IMR-90 (cell line): ENCODE data around the gene ZNF280A. TPM values are rescaled to one million over a fixed set of nuclear protein-coding genes. Genes with fewer than 3 reads are reported as not detected.
A peak's percentile ranks its signal among the peaks of the same experiment; 100 is the strongest.

Source experiments
- ATAC-seq: fragments of 200-7000 bp; cut with Tn5 transposase; 2 replicates; pipeline ENCODE4 v1.9.1; 2020; ENCODE audit warnings: low read depth, mild to moderate bottlenecking, moderate library complexity
- BruUV-seq: library from RNA; stranded (reverse); fragments of 400-500 nt; replicated peaks from 2 replicates; lab custom pipeline; 2021; lab: Mats Ljungman, UMichigan
- CTCF ChIA-PET: fragments of 300-600 bp; formaldehyde crosslinking; extraction: SDS; loops from one replicate; lab custom pipeline; 2021; ENCODE audit warnings: antibody characterized with exemption; lab: Yijun Ruan, JAX
- POLR2A ChIA-PET: fragments of 300-600 bp; sonication (Branson Sonifier 250); formaldehyde crosslinking; loops from one replicate; lab custom pipeline; 2022; ENCODE audit warnings: antibody characterized with exemption; ENCODE audit not compliant: unreplicated experiment; lab: Charles Lee
- DNase-seq: peaks from one replicate; pipeline ENCODE4 v3.0.0; 2013
- H2AFZ ChIP-seq: replicated peaks from 2 replicates; pipeline ENCODE3; 2013; ENCODE audit warnings: low read length, mild to moderate bottlenecking; ENCODE audit not compliant: poor library complexity
- H2AK5ac ChIP-seq: 2 replicates; pipeline ENCODE4 v1.6.1; 2013; ENCODE audit warnings: low read depth, low read length, inconsistent platforms
- H2AK9ac ChIP-seq: replicated peaks from 2 replicates; pipeline ENCODE3; 2013; ENCODE audit warnings: mild to moderate bottlenecking, low read depth, low read length, moderate library complexity; ENCODE audit not compliant: poor library complexity
- H2BK120ac ChIP-seq: 2 replicates; pipeline ENCODE4 v1.6.1; 2013; ENCODE audit warnings: low read depth, low read length, inconsistent platforms
- H2BK15ac ChIP-seq: 3 replicates; pipeline ENCODE4 v1.6.1; 2013; ENCODE audit warnings: low read depth, low read length, inconsistent platforms
- H2BK20ac ChIP-seq: 2 replicates; pipeline ENCODE4 v1.6.1; 2013; ENCODE audit warnings: low read depth, mild to moderate bottlenecking, inconsistent platforms, low read length, moderate library complexity
- H2BK5ac ChIP-seq: 2 replicates; pipeline ENCODE4 v1.6.1; 2013; ENCODE audit warnings: mild to moderate bottlenecking, low read depth, low read length, inconsistent platforms; ENCODE audit not compliant: poor library complexity, severe bottlenecking
- H3K14ac ChIP-seq: replicated peaks from 2 replicates; pipeline ENCODE4 v1.6.1; 2013; ENCODE audit warnings: low read depth, low read length, inconsistent platforms
- H3K18ac ChIP-seq: 2 replicates; pipeline ENCODE4 v1.6.1; 2013; ENCODE audit warnings: low read depth, low read length, control low read depth
- H3K23ac ChIP-seq: 2 replicates; pipeline ENCODE4 v1.6.1; 2013; ENCODE audit warnings: low read depth, low read length, inconsistent platforms
- H3K27ac ChIP-seq: 2 replicates; pipeline ENCODE4 v1.5.1; 2013; ENCODE audit warnings: mild to moderate bottlenecking, control low read depth, low read length; ENCODE audit not compliant: insufficient read depth
- H3K27me3 ChIP-seq: 2 replicates; pipeline ENCODE4 v1.6.1; 2013; ENCODE audit warnings: low read length; ENCODE audit not compliant: control insufficient read depth, insufficient read depth
- H3K36me3 ChIP-seq: 2 replicates; pipeline ENCODE4 v1.6.1; 2013; ENCODE audit warnings: low read length, mixed read lengths; ENCODE audit not compliant: control insufficient read depth, insufficient read depth
- H3K4ac ChIP-seq: 2 replicates; pipeline ENCODE4 v1.6.1; 2013; ENCODE audit warnings: low read depth, low read length, inconsistent platforms
- H3K4me1 ChIP-seq: 2 replicates; pipeline ENCODE4 v1.6.1; 2013; ENCODE audit warnings: low read length, mixed read lengths; ENCODE audit not compliant: control insufficient read depth, insufficient read depth
- H3K4me2 ChIP-seq: 2 replicates; pipeline ENCODE4 v1.6.1; 2013; ENCODE audit warnings: low read depth, mild to moderate bottlenecking, control low read depth, low read length, moderate library complexity
- H3K4me3 ChIP-seq: 2 replicates; pipeline ENCODE4 v1.5.1; 2013; ENCODE audit warnings: low read depth, mild to moderate bottlenecking, control low read depth, low read length, moderate library complexity; ENCODE audit not compliant: insufficient read depth
- H3K56ac ChIP-seq: 2 replicates; pipeline ENCODE4 v1.6.1; 2013; ENCODE audit warnings: low read length, inconsistent platforms; ENCODE audit not compliant: insufficient read depth; ENCODE audit errors: extremely low read depth
- H3K79me1 ChIP-seq, 2 experiments: 2 replicates each; pipeline ENCODE4 v1.6.1; 2013; ENCODE audit warnings: low read length in 2 of 2, inconsistent platforms in 1 of 2, low read depth in 1 of 2
- H3K9ac ChIP-seq: 2 replicates; pipeline ENCODE4 v1.6.1; 2013; ENCODE audit warnings: low read depth, low read length, control low read depth
- H3K9me1 ChIP-seq: 2 replicates; pipeline ENCODE4 v1.6.1; 2013; ENCODE audit warnings: low read length, inconsistent platforms; ENCODE audit not compliant: insufficient read depth
- H3K9me3 ChIP-seq: 2 replicates; pipeline ENCODE4 v1.6.1; 2013; ENCODE audit warnings: low read length; ENCODE audit not compliant: control insufficient read depth, insufficient read depth
- H4K20me1 ChIP-seq: 2 replicates; pipeline ENCODE4 v1.6.1; 2013; ENCODE audit warnings: low read length, inconsistent platforms; ENCODE audit not compliant: insufficient read depth
- H4K5ac ChIP-seq: 2 replicates; pipeline ENCODE4 v1.6.1; 2013; ENCODE audit warnings: mild to moderate bottlenecking, low read depth, low read length, control low read depth
- H4K8ac ChIP-seq, 2 experiments: 2 replicates each; pipeline ENCODE4 v1.6.1; 2013; ENCODE audit warnings: low read depth in 2 of 2, low read length in 2 of 2, control low read depth in 1 of 2, inconsistent platforms in 1 of 2
- H4K91ac ChIP-seq: 2 replicates; pipeline ENCODE4 v1.6.1; 2013; ENCODE audit warnings: low read depth, low read length, inconsistent platforms; ENCODE audit not compliant: insufficient read depth
- MXI1 ChIP-seq: IDR thresholded peaks from 2 replicates; pipeline ENCODE4 v1.6.1; 2012; ENCODE audit warnings: low read depth, mild to moderate bottlenecking, low read length, moderate library complexity, borderline replicate concordance
- RAD21 ChIP-seq: IDR thresholded peaks from 2 replicates; pipeline ENCODE4 v1.6.1; 2012; ENCODE audit warnings: low read length, improper control_type of control experiment
- RFX5 ChIP-seq: IDR thresholded peaks from 2 replicates; pipeline ENCODE4 v1.8.0; 2012; ENCODE audit warnings: low read depth, mild to moderate bottlenecking, low read length, moderate library complexity
- SMC3 ChIP-seq: fragments of 150-350 bp; IDR thresholded peaks from 2 replicates; pipeline ENCODE4 v1.6.1; 2016; ENCODE audit warnings: low read depth, mild to moderate bottlenecking, antibody characterized with exemption, low read length, moderate library complexity
- WGBS, 2 experiments: methylation state at CpG; one replicate each; pipeline versions ENCODE4 v1.1.5 to v1.1.7; 2013; ENCODE audit warnings: missing lambda C conversion rate in 2 of 2; ENCODE audit not compliant: insufficient read length in 1 of 2; ENCODE audit errors: extremely low coverage in 2 of 2; 5-methylcytosine and 5-hydroxymethylcytosine counted together
- dilution Hi-C: fragments of 300-500 bp; cut with HindIII; formaldehyde crosslinking; loops from one replicate; pipeline ENCODE4 v1.14.3; 2018; ENCODE audit warnings: low sequenced_read_pairs; ENCODE audit not compliant: unreplicated experiment
- in situ Hi-C: fragments of 300-500 bp; cut with MboI; formaldehyde crosslinking; loops from 3 replicates; pipeline ENCODE4 v1.14.3; 2019; ENCODE audit warnings: low sequenced_read_pairs, inconsistent platforms, mixed read lengths
- intact Hi-C: fragments of 100-400 bp; cut with micrococcal nuclease; formaldehyde crosslinking; loops from 2 replicates; pipeline ENCODE4 v1.10.0; 2022
- polyA plus RNA-seq, 3 experiments: library from polyadenylated mRNA; depleted of rRNA; stranded (reverse); fragments of >200 nt; gene quantifications; 2 replicates each; pipeline ENCODE4 v1.2.3, GENCODE V29; 2012; ENCODE audit warnings: low replicate concordance in 1 of 3
- total RNA-seq: library from RNA; depleted of rRNA; stranded (reverse); fragments of >200 nt; gene quantifications from 2 replicates; pipeline ENCODE4 v1.2.3, GENCODE V29; 2012
- TF ChIP-seq, protein P1 (sequence below): fragments of 150-350 bp; IDR thresholded peaks from 2 replicates; pipeline ENCODE4 v1.6.1; 2016; ENCODE audit warnings: low read depth, mild to moderate bottlenecking, low read length, moderate library complexity, borderline replicate concordance
- TF ChIP-seq, protein P2 (sequence below): conservative IDR thresholded peaks from 2 replicates; pipeline ENCODE4 v1.5.1; 2012; ENCODE audit warnings: mild to moderate bottlenecking, low read depth, low read length, improper control_type of control experiment

The ZNF280A gene
- total and polyA plus RNA-seq, 2 of the 4 experiments (the other 2 are of a cell fraction): not detected

DNA sequence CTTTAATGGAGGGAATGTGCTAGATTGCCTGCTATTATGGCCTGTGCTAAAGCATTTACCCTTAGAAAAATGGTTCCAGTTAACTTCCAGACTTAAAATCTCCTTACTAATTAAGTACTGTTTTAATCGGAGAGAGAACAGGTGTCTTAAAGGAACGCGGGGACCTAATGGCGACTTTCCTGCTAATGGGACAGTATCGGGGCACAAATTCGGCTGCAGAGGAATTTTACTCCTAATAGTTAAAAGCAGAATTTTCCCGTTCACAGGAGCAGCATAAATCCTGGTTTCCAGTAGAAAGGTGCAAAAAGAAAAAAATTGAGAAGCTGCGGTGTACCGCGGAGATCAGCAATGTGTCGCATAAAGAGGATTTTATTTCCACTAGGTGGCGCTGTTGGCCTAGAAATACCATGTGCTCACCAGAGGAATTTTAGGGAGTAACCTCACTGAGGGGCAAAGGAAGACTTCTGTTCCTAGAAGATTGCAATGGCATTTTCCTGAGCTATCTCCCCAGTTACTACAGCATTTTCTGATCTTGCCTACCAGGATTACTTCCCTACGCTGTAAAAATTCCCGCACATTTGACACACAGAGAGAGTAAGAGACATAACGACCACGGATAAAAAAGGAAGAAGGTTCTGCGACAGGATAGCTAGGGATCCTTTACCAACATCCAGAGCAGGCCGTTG is 56.1 kb downstream of the ZNF280A start:
- Histone ChIP-seq H2BK120ac (no peak overlapping the region), H3K4me3 (no peak overlapping the region), H3K36me3 (no peaks in the 10 kb centered on the region), H3K23ac (no peak overlapping the region), H3K4me2 (no peak overlapping the region), H2BK5ac (no peak overlapping the region), H3K4ac (no peak overlapping the region), H3K56ac (no peak overlapping the region), H3K9ac (no peak overlapping the region), H3K9me3 (peaks cover 10% of the 10 kb centered on the region), H3K4me1 (no peaks in the 10 kb centered on the region), H3K14ac (no peak overlapping the region), H3K18ac (no peak overlapping the region), H3K79me1 (no peaks in the 10 kb centered on the region), H2AK9ac (no peak overlapping the region), H3K9me1 (no peaks in the 10 kb centered on the region), H3K27me3 (peaks cover 1% of the 10 kb centered on the region; the same call in 1 of the 2 replicates), H2BK20ac (no peak overlapping the region), H3K27ac (no peak overlapping the region), H4K91ac (no peak overlapping the region), H2AFZ (no peak overlapping the region), H4K20me1 (no peaks in the 10 kb centered on the region), H4K8ac (no peak overlapping the region), H2BK15ac (no peak overlapping the region), H4K5ac (no peak overlapping the region), H2AK5ac (no peak overlapping the region)
- CTCF ChIA-PET: interaction anchor here (0.6 to 2.2 kb wide), 8 partner anchors 11 to 495 kb away, joined by 3 to 9 read pairs (median 4); no protein-coding TSS in a partner anchor
- intact Hi-C loops: loop anchor here (1.0 to 10.0 kb wide), 8 partner anchors 123 to 671 kb away; no protein-coding TSS in a partner anchor
- in situ Hi-C loops: loop anchor here (10.0 kb wide), 2 partner anchors 111 to 481 kb away; no protein-coding TSS in a partner anchor
- DNase-seq: peak; percentile 57
- peak; percentile 88 for ATAC-seq
- BruUV-seq: no TSS peak
- POLR2A ChIA-PET: no interaction called here
- TF ChIP-seq MXI1: no peak
- TF ChIP-seq, protein P1, sequence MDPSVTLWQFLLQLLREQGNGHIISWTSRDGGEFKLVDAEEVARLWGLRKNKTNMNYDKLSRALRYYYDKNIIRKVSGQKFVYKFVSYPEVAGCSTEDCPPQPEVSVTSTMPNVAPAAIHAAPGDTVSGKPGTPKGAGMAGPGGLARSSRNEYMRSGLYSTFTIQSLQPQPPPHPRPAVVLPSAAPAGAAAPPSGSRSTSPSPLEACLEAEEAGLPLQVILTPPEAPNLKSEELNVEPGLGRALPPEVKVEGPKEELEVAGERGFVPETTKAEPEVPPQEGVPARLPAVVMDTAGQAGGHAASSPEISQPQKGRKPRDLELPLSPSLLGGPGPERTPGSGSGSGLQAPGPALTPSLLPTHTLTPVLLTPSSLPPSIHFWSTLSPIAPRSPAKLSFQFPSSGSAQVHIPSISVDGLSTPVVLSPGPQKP: no peak
- TF ChIP-seq, protein P2, sequence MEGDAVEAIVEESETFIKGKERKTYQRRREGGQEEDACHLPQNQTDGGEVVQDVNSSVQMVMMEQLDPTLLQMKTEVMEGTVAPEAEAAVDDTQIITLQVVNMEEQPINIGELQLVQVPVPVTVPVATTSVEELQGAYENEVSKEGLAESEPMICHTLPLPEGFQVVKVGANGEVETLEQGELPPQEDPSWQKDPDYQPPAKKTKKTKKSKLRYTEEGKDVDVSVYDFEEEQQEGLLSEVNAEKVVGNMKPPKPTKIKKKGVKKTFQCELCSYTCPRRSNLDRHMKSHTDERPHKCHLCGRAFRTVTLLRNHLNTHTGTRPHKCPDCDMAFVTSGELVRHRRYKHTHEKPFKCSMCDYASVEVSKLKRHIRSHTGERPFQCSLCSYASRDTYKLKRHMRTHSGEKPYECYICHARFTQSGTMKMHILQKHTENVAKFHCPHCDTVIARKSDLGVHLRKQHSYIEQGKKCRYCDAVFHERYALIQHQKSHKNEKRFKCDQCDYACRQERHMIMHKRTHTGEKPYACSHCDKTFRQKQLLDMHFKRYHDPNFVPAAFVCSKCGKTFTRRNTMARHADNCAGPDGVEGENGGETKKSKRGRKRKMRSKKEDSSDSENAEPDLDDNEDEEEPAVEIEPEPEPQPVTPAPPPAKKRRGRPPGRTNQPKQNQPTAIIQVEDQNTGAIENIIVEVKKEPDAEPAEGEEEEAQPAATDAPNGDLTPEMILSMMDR: peak; percentile 82
- TF ChIP-seq SMC3: peak; percentile 53
- no peak for TF ChIP-seq RFX5
- TF ChIP-seq RAD21: peak; percentile 83
- dilution Hi-C loops: no loop called here
- WGBS, 2 experiments: 4% methylated on average over 5 of the region's 18 CpGs; no CpG with 5 or more reads in 1 of the 2 experiments
